Endodermal cell (in vitro differentiated cells): ENCODE data around the gene SPESP1. TPM values are rescaled to one million over a fixed set of nuclear protein-coding genes. Genes with fewer than 3 reads are reported as not detected.

Source experiments
- DNase-seq: peaks from one replicate; pipeline ENCODE4 v3.0.0-alpha.2; 2017
- H3K27ac ChIP-seq: 2 replicates; pipeline ENCODE4 v1.5.1; 2013; ENCODE audit warnings: mild to moderate bottlenecking, low read depth, low read length, moderate library complexity
- H3K27me3 ChIP-seq: 2 replicates; pipeline ENCODE4 v1.6.1; 2013; ENCODE audit warnings: mild to moderate bottlenecking, low read length, moderate library complexity; ENCODE audit not compliant: insufficient read depth, control insufficient read depth, poor library complexity, severe bottlenecking
- H3K36me3 ChIP-seq: 2 replicates; pipeline ENCODE4 v1.7.0; 2013; ENCODE audit warnings: mild to moderate bottlenecking, low read length, moderate library complexity; ENCODE audit not compliant: control insufficient read depth, insufficient read depth
- H3K4me1 ChIP-seq: one replicate; pipeline ENCODE4 v1.7.0; 2013; ENCODE audit warnings: low read length; ENCODE audit not compliant: control insufficient read depth, insufficient read depth
- H3K4me3 ChIP-seq: 2 replicates; pipeline ENCODE4 v1.5.1; 2013; ENCODE audit warnings: mild to moderate bottlenecking, low read length, moderate library complexity
- H3K9ac ChIP-seq: 2 replicates; pipeline ENCODE4 v1.6.1; 2013; ENCODE audit warnings: mild to moderate bottlenecking, low read length, moderate library complexity; ENCODE audit not compliant: poor library complexity, severe bottlenecking; ENCODE audit errors: extremely low read depth
- H3K9me3 ChIP-seq: 2 replicates; pipeline ENCODE4 v1.6.1; 2013; ENCODE audit warnings: mild to moderate bottlenecking, low read length, moderate library complexity; ENCODE audit not compliant: control insufficient read depth
- H3K27ac Mint-ChIP-seq: 2 replicates; pipeline ENCODE4 v1.8.0; 2020; ENCODE audit warnings: mixed read lengths
- H3K27me3 Mint-ChIP-seq: 2 replicates; pipeline ENCODE4 v1.8.0; 2021; ENCODE audit warnings: mild to moderate bottlenecking, mixed read lengths; ENCODE audit not compliant: insufficient read depth
- H3K36me3 Mint-ChIP-seq: 2 replicates; pipeline ENCODE4 v1.8.0; 2020; ENCODE audit warnings: low read depth, mixed read lengths
- H3K4me1 Mint-ChIP-seq: 2 replicates; pipeline ENCODE4 v1.8.0; 2020; ENCODE audit warnings: mixed read lengths
- H3K4me3 Mint-ChIP-seq: 2 replicates; pipeline ENCODE4 v1.8.0; 2020; ENCODE audit warnings: mild to moderate bottlenecking, moderate library complexity, mixed read lengths
- H3K9me3 Mint-ChIP-seq: 2 replicates; pipeline ENCODE4 v1.8.0; 2020; ENCODE audit warnings: mild to moderate bottlenecking, mixed read lengths
- WGBS, 2 experiments: methylation state at CpG; one replicate each; pipeline versions ENCODE4 v1.1.5 to v1.1.7; 2013; ENCODE audit warnings: missing lambda C conversion rate in 2 of 2, mixed read lengths in 1 of 2; ENCODE audit not compliant: insufficient coverage in 1 of 2, insufficient read length in 1 of 2; 5-methylcytosine and 5-hydroxymethylcytosine counted together
- total RNA-seq, 2 donors: library from RNA; stranded (reverse); fragmentation: NEBNext Ultra II Directional in 1 of 2; extraction: Animal tissue kit (Norgen Biotek cat#: 25700) in 1 of 2; gene quantifications; 2 replicates in 1 of 2; 3 replicates in 1 of 2; pipeline ENCODE4 v1.2.1, GENCODE V29; 2021
- TF ChIP-seq, protein P1 (sequence below): fragments of 200-600 bp; sonication (generic); conservative IDR thresholded peaks from 2 replicates; pipeline ENCODE4 v1.5.0; 2021; ENCODE audit warnings: antibody characterized with exemption, mild to moderate bottlenecking

SPESP1 gene
- total RNA-seq, 2 donors from 2014 or later = not detected

DNA sequence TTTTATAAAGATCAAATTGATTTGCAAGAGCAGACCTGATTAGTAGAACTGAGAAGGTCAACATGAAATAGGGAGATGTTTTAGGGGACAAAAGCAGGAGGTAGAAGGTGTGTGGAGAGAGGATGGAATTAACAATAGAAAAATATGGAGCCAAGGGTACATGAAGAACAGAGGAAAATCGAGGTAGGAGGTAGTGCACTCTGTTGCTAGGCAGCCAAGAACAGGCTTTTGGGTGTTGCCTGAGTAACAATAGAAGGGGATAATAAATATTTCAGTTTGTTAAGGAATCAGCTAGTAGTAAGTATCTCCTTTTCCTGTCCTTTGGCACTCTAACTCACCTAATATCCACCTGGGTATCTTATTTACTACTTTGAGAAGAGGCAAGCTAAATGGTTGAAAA, 9.2 kb downstream of the SPESP1 start:
- no peaks in the 10 kb centered on the region for H3K9me3 Mint-ChIP-seq
- no peaks in the 10 kb centered on the region for H3K4me1 ChIP-seq
- no peak for DNase-seq
- peaks cover 2% of the 10 kb centered on the region for H3K27me3 Mint-ChIP-seq
- no peak overlapping the region for H3K9ac ChIP-seq
- no peak overlapping the region for H3K27ac Mint-ChIP-seq
- H3K4me3 ChIP-seq = no peak overlapping the region
- H3K27me3 ChIP-seq = no peaks in the 10 kb centered on the region
- no peak overlapping the region for H3K27ac ChIP-seq
- H3K36me3 Mint-ChIP-seq = no peaks in the 10 kb centered on the region
- no peak overlapping the region for H3K4me3 Mint-ChIP-seq
- 81% methylated on average over 1 of the region's 1 CpG; no CpG with 5 or more reads in 1 of the 2 experiments for WGBS, 2 experiments
- TF ChIP-seq, protein P1, sequence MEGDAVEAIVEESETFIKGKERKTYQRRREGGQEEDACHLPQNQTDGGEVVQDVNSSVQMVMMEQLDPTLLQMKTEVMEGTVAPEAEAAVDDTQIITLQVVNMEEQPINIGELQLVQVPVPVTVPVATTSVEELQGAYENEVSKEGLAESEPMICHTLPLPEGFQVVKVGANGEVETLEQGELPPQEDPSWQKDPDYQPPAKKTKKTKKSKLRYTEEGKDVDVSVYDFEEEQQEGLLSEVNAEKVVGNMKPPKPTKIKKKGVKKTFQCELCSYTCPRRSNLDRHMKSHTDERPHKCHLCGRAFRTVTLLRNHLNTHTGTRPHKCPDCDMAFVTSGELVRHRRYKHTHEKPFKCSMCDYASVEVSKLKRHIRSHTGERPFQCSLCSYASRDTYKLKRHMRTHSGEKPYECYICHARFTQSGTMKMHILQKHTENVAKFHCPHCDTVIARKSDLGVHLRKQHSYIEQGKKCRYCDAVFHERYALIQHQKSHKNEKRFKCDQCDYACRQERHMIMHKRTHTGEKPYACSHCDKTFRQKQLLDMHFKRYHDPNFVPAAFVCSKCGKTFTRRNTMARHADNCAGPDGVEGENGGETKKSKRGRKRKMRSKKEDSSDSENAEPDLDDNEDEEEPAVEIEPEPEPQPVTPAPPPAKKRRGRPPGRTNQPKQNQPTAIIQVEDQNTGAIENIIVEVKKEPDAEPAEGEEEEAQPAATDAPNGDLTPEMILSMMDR = no peak
- H3K4me1 Mint-ChIP-seq = no peaks in the 10 kb centered on the region
- H3K9me3 ChIP-seq = no peaks in the 10 kb centered on the region
- no peaks in the 10 kb centered on the region for H3K36me3 ChIP-seq

DNA sequence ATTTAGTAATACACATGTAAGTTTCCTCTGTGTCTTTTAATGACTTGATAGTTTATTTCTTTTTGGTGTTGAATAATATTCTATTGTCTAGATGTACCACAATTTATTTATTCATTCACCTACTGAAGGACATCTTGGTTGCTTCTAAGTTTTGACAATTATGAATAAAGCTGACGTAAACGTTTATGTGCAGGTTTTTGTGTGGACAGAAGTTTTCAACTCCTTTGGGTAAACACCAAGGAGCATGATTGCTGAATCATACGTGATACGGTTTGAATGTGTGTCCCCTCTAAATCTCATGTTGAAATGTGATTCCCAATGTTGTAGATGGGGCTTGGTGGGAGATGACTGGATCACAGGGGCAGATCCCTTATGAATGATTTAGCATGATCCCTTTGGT, 21.5 kb downstream of the SPESP1 start:
- Histone ChIP-seq H3K27me3 (no peaks in the 10 kb centered on the region), H3K9me3 (no peaks in the 10 kb centered on the region), H3K27ac (no peak overlapping the region), H3K4me1 (no peaks in the 10 kb centered on the region), H3K36me3 (no peaks in the 10 kb centered on the region), H3K9ac (no peak overlapping the region), H3K4me3 (no peak overlapping the region)
- H3K9me3 Mint-ChIP-seq = peaks cover 6% of the 10 kb centered on the region
- TF ChIP-seq, protein P1 = no peak
- peaks cover 4% of the 10 kb centered on the region for H3K27me3 Mint-ChIP-seq
- H3K4me1 Mint-ChIP-seq = no peaks in the 10 kb centered on the region
- no peak overlapping the region for H3K27ac Mint-ChIP-seq
- H3K4me3 Mint-ChIP-seq = no peak overlapping the region
- 85 to 100% methylated on average over 4 of the region's 4 CpGs for WGBS, 2 experiments
- no peak for DNase-seq
- H3K36me3 Mint-ChIP-seq = no peaks in the 10 kb centered on the region

- WGBS, 2 experiments = 90 to 93% methylated on average over 3 of the region's 3 CpGs
- no peak overlapping the region for H3K27ac Mint-ChIP-seq
- H3K27me3 Mint-ChIP-seq = peaks cover 4% of the 10 kb centered on the region
- no peaks in the 10 kb centered on the region for H3K4me1 Mint-ChIP-seq
- H3K27ac ChIP-seq = no peak overlapping the region
- no peak overlapping the region for H3K4me3 ChIP-seq
- TF ChIP-seq, protein P1 = no peak
- no peaks in the 10 kb centered on the region for H3K4me1 ChIP-seq
- H3K9me3 Mint-ChIP-seq = peaks cover 20% of the 10 kb centered on the region
- H3K36me3 ChIP-seq = no peaks in the 10 kb centered on the region
- H3K4me3 Mint-ChIP-seq = no peak overlapping the region
- H3K9ac ChIP-seq = no peak overlapping the region
- no peaks in the 10 kb centered on the region for H3K36me3 Mint-ChIP-seq
- peaks cover 4% of the 10 kb centered on the region for H3K9me3 ChIP-seq
- DNase-seq = no peak
- H3K27me3 ChIP-seq = no peaks in the 10 kb centered on the region
Measured at GRCh38 chr15:68957696-68958095, 27.4 kb downstream of the SPESP1 start.
